ENCODE results near the gene FDPS. TPM values are rescaled to one million over a fixed set of nuclear protein-coding genes. Genes with fewer than 3 reads are reported as not detected.

FDPS gene
- total RNA-seq, 2 experiments from 2014 or later: 238 to 242 TPM

DNA sequence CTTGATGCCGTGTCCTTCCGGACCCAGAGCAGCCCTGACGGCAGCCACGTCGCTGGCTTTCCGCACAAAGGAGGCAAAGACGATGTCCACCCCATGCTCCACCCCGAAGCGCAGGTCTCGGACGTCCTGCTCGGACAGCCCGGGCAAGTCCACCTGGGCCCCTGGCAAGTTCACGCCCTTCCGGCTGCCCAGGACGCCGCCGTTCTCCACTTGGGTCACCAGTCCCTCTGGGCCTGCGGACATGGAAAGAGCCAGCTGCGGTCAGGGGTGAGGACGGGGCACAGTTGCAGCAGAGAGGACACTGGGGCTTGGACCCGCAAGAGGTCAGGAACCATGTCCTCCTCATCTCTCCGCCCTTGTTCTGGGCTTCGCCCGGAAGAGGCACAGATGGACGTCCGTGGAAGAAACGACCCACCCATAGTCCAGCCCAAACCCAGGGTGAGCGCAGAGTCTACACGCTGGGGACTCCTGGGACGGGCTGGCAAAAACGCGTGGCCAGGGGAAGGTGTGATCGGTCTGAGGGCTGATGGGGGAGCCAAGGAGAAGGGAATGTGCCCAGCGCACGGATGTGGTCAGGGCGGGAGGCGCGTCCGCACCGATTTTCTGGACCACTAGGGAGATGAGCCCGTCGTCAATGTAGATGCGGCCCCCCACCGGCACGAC lies 14.0 kb upstream of the FDPS start:
- ATAC-seq (ENCODE audit: low read depth): no peak
- Mint-ChIP-seq H3K36me3 (peaks cover 2% of the 10 kb centered on the region), H3K27ac (no peak overlapping the region), H3K27me3 (peaks cover 54% of the 10 kb centered on the region), H3K9me3 (no peaks in the 10 kb centered on the region), H3K4me3 (peak overlapping the region; percentile 58), H3K4me1 (peaks cover 12% of the 10 kb centered on the region)
- DNase-seq: no peak
- POLR2A ChIA-PET: no interaction called here

DNA sequence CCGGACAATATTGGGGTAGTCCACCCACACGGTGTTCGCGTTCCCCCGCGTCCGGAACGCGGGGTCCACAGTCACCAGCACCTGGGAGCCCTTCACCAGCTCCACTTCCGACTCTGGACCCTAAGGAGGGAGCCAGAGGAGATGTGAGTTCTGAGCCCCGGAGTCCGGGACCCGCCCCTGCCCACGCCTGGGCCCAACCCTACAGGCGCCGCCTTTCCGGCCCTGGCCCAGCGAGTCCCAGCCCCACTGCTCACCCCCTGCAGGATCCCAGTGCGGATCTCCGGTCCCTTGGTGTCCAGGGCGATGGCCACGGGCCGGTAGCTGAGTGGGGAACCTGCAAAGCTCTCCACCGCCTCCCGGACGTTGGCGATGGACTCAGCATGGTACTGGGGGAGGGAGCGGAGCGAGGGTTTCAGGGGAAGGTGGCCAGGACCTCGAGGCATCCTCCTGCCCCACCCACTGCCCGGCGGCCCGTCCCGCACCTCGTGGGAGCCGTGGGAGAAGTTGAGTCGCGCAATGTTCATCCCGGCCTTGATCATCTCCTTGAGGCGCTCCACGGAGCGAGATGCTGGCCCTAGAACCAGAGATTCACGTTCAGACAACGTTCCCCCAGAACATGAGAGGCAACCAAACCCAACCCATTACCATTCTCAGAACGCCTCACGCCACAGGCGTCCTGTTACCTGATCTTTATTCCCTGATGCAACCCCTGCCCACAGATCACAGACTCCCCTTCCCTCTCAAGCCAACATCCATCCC lies 13.3 kb upstream of the FDPS start:
- DNase-seq: no peak
- Mint-ChIP-seq H3K4me3 (no peak overlapping the region), H3K9me3 (no peaks in the 10 kb centered on the region), H3K36me3 (peaks cover 2% of the 10 kb centered on the region), H3K27me3 (peaks cover 51% of the 10 kb centered on the region), H3K27ac (peak overlapping the region; percentile 46), H3K4me1 (peaks cover 12% of the 10 kb centered on the region)
- ATAC-seq (ENCODE audit: low read depth): peak; percentile 48
- POLR2A ChIA-PET: no interaction called here

DNA sequence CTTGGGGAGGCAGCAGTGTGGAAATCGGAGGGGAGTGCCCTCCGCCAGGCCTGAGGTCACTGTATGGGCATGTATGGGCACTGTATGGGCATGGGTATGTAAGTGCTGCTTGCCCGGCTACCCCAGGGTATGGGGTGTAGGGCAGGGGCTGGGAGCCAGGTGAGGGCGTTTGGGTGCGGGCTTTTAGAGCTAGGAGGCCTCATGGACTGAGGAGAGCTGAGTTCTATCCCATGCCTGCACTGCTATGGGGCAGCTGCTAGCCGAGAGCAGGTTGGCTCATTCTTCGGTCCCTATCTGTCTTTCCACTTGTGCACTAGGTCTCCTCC lies 12.8 kb upstream of the FDPS start:
- H3K4me1 Mint-ChIP-seq: peaks cover 12% of the 10 kb centered on the region
- peaks cover 51% of the 10 kb centered on the region for H3K27me3 Mint-ChIP-seq
- no peaks in the 10 kb centered on the region for H3K9me3 Mint-ChIP-seq
- H3K36me3 Mint-ChIP-seq: peaks cover 2% of the 10 kb centered on the region
- DNase-seq (no peak), ATAC-seq (ENCODE audit: low read depth) (no peak)
- H3K27ac Mint-ChIP-seq: peak overlapping the region; percentile 46
- H3K4me3 Mint-ChIP-seq: no peak overlapping the region
- POLR2A ChIA-PET: no interaction called here

DNA sequence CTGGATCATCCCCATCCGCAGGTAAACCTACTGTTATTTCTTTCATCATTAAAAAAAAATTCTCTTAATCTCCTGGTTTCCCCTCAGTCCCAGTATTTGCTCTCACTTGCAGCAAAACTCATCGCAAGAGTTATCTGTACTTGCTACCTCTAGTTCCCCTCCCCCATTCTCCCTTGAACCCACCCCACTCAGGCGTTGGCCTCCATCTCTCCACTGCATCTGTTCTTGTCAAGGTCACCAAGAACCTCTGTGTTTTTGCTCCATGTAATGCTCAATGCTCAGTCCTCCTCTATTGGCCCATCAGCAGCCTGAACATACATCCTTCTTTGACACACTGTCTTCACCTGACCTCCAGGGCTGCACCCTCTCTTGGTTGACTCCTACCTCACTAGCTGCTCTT lies 12.0 kb upstream of the FDPS start:
- POLR2A ChIA-PET: no interaction called here
- H3K9me3 Mint-ChIP-seq: no peaks in the 10 kb centered on the region
- DNase-seq (no peak), ATAC-seq (ENCODE audit: low read depth) (no peak)
- H3K4me3 Mint-ChIP-seq: no peak overlapping the region
- peaks cover 51% of the 10 kb centered on the region for H3K27me3 Mint-ChIP-seq
- peaks cover 12% of the 10 kb centered on the region for H3K4me1 Mint-ChIP-seq
- no peak overlapping the region for H3K27ac Mint-ChIP-seq
- peaks cover 2% of the 10 kb centered on the region for H3K36me3 Mint-ChIP-seq

DNA sequence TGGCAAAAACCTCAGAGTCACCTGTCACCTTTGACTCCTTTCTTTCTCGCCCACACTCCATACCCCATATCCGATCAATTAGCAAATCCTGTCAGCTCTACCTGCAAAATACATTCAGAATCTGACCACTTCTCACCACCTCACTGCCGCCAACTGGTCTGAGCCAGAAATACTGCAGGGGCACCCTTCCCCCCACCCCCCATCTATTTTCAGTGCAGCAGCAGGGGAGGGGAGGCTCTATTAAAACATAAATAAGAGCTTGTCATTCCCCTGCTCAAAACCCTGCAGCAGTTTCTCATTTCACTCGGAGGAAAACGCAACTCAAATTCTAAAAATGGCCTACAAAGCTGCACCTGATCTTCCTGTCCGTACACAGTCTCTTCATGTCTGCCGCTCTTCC lies 11.3 kb upstream of the FDPS start:
- no peaks in the 10 kb centered on the region for H3K9me3 Mint-ChIP-seq
- DNase-seq (no peak), ATAC-seq (ENCODE audit: low read depth) (no peak)
- H3K27ac Mint-ChIP-seq: no peak overlapping the region
- H3K4me3 Mint-ChIP-seq: no peak overlapping the region
- peaks cover 12% of the 10 kb centered on the region for H3K4me1 Mint-ChIP-seq
- POLR2A ChIA-PET: interaction anchor here (0.5 kb wide), 1 partner anchor 429 kb away, joined by 4 read pairs; no protein-coding TSS in a partner anchor
- H3K36me3 Mint-ChIP-seq: peaks cover 2% of the 10 kb centered on the region
- peaks cover 46% of the 10 kb centered on the region for H3K27me3 Mint-ChIP-seq

DNA sequence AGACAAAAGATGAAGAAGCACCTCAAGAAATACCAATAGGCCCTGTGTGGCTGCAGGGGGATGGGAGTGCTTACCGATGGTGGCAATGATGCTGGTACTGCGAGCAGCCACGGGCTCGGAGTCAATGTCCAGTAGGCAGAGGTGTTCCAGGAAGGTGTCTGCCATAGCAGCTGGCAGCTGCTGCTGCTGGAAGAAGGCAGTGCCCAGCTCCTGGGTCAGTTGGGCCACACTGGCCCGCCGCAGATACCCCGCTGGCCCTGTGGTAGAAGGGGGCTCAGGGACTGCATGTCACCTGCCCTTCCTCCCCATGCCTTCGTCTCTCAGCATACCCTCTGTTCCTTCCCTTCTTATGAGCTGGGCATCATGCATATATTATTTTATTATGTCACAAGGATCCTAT lies 8.6 kb upstream of the FDPS start:
- Mint-ChIP-seq H3K4me3 (no peak overlapping the region), H3K27ac (no peak overlapping the region), H3K27me3 (peaks cover 22% of the 10 kb centered on the region), H3K9me3 (no peaks in the 10 kb centered on the region), H3K36me3 (no peaks in the 10 kb centered on the region), H3K4me1 (peaks cover 5% of the 10 kb centered on the region)
- ATAC-seq (ENCODE audit: low read depth) (no peak), DNase-seq (no peak)
- POLR2A ChIA-PET: no interaction called here

DNA sequence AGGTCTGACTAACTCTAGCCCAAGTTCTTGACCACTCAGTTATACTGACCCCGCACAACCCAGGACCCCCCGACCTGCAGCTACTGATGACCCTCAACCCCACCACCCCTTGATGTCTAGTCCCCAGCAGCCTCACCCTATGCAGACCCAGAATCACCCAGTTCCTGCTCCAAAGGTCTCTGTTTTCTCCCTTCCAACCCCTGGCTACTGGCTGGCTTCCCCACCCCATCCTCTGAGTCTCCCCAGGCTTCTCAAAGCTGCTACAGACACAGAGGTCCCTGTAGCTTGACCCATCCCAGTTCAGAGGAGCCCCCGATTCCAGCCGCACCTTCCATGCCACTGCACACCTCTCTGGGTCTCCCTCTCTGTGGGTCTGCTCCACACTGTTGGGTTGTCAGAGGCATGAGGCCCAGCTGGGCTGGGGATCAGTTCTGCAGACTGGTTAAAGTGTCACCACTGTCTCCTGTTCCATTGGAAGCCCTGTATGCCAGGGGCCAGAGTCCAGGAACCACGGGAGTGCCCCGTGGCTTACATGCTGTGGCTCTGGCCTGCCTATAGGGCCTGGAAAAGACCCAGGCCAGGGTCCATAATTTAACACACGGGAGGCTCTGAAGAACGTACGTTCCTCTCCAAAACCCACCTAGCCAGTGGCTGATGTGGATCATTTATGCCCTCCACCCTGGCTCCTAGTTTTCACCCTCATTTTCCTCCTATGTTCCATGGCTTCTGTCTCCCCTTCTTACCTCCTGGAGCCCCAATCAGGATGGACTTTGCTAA lies 7.9 kb upstream of the FDPS start:
- POLR2A ChIA-PET: no interaction called here
- ATAC-seq (ENCODE audit: low read depth) (no peak), DNase-seq (no peak)
- Mint-ChIP-seq H3K9me3 (no peaks in the 10 kb centered on the region), H3K27me3 (peaks cover 19% of the 10 kb centered on the region), H3K4me1 (peaks cover 3% of the 10 kb centered on the region), H3K36me3 (no peaks in the 10 kb centered on the region), H3K27ac (no peak overlapping the region), H3K4me3 (no peak overlapping the region)

DNA sequence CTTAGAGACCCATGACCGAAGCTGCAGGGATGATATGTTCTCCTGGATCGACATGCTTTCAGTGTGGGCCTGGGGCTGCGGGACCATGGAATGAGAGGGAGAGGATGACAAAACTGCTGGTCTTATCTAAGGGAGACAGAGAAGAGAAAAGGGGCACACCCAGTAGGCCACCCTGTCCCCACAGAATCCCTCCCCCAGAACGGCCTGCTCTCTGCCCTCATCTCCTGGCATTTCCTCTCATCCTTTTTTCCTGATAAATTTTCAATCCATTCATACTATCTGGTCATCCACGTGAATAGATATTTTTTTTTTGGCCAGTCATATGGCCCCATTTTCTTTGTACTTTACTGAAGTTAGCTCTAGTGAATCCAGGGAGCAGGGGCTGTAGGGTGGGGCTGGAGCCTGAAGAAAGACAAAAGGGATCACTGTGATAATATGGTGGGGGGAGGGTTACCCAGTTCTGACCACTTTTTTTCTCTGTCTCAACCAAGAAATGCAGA lies 7.3 kb upstream of the FDPS start, which contains the start of gene PKLR:
PKLR (minus strand) TSS at position 97 of the 500 bp plus-strand sequence; CDS start at position 54, 43 bp downstream.
- ATAC-seq (ENCODE audit: low read depth): no peak
- DNase-seq: no peak
- Mint-ChIP-seq H3K27ac (no peak within 1 kb of the TSS), H3K27me3 (peaks cover 12% of the 10 kb centered on the region), H3K36me3 (no peaks in the 10 kb centered on the region), H3K4me1 (peaks cover 4% of the 10 kb centered on the region), H3K9me3 (no peaks in the 10 kb centered on the region), H3K4me3 (no peak within 1 kb of the TSS)
- POLR2A ChIA-PET: no interaction called here

DNA sequence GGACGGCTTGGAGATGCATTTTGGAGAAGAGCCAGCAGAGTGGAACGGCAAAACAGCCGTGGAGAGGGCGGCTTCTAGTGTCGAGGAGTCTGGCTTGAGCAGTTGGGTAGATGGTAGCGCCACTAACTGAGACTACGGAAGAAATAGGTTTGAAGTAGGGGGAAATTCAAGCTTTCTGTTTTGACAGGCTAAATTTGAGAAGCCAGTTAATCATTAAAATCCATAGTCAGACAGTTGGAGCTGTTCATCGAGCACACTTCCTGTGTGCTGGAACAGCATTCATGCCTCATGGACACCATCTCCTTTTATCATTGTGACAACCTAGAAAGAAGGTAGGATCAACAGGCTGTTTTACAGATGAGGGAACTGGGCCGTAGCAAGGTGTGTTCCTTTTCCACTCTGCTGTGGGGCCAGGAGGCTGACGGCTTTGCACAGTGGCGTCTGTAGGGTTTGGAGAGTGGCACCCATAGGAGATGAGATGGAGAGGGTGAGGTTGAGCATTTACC lies 4.1 kb upstream of the FDPS start:
- peaks cover 1% of the 10 kb centered on the region for H3K4me1 Mint-ChIP-seq
- peaks cover 2% of the 10 kb centered on the region for H3K27me3 Mint-ChIP-seq
- POLR2A ChIA-PET: no interaction called here
- H3K27ac Mint-ChIP-seq: no peak overlapping the region
- no peaks in the 10 kb centered on the region for H3K9me3 Mint-ChIP-seq
- H3K36me3 Mint-ChIP-seq: no peaks in the 10 kb centered on the region
- no peak overlapping the region for H3K4me3 Mint-ChIP-seq
- DNase-seq (no peak), ATAC-seq (ENCODE audit: low read depth) (no peak)

DNA sequence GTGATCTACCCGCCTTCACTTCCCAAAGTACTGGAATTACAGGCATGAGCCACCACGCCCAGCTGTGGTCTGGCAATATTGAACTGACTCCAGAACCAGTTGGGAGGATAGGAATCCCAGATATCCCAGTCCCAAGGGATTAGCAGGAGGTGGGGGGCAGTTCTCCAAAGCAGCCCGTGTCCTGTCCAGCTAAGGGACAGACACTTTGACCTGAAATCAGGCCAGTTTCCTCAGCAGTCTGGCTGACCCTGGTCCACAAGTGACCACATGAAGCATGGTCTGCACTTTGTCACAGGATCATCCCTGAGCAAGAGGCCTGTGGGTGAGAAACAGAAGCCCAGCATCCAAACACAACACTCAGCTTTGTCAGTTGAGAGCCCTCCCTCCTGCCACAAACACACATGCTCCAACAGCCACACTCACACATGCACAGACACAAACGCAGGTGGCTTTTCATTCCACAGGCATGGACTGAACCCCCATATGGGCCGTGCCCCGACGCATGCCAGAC lies 2.7 kb upstream of the FDPS start:
- DNase-seq (no peak), ATAC-seq (ENCODE audit: low read depth) (no peak)
- H3K27me3 Mint-ChIP-seq: peaks cover 2% of the 10 kb centered on the region
- H3K4me3 Mint-ChIP-seq: no peak overlapping the region
- H3K27ac Mint-ChIP-seq: peak overlapping the region; percentile 48
- no peaks in the 10 kb centered on the region for H3K9me3 Mint-ChIP-seq
- POLR2A ChIA-PET: interaction anchor here (1.1 kb wide), 1 partner anchor 33 kb away, joined by 3 read pairs; the partner anchor contains the start of gene CLK2
- peaks cover 9% of the 10 kb centered on the region for H3K4me1 Mint-ChIP-seq
- H3K36me3 Mint-ChIP-seq: peaks cover 4% of the 10 kb centered on the region

DNA sequence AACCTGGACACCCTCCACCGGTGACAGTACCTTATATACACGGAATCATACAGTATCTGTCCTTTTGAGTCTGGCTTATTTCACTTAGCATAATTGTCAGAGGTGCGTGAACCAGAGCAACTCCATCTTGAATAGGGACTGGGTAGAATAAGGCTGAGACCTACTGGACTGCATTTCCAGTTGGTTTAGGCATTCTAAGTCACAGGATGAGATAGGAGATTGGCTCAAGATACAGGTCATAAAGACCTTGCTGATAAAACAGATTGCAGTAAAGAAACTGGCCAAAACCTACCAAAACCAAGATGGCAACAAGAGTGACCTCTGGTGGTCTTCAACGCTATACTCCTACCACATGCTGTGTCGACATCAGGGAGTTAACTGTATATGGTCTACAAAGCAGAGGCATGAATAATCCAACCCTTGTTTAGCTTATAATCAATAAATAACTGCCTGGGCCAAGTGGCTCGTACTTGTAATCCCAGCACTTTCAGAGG lies 1.4 kb upstream of the FDPS start:
- H3K36me3 Mint-ChIP-seq: peaks cover 15% of the 10 kb centered on the region
- no peak for ATAC-seq (ENCODE audit: low read depth)
- H3K27ac Mint-ChIP-seq: peak overlapping the region; percentile 99
- no peaks in the 10 kb centered on the region for H3K9me3 Mint-ChIP-seq
- POLR2A ChIA-PET: interaction anchor here (0.6 to 1.5 kb wide), 4 partner anchors 15 to 80 kb away, joined by 3 to 22 read pairs (median 3); partner anchors contain the start of gene RUSC1
- DNase-seq: no peak
- H3K27me3 Mint-ChIP-seq: peaks cover 2% of the 10 kb centered on the region
- peak overlapping the region; percentile 33 for H3K4me3 Mint-ChIP-seq
- H3K4me1 Mint-ChIP-seq: peaks cover 20% of the 10 kb centered on the region

DNA sequence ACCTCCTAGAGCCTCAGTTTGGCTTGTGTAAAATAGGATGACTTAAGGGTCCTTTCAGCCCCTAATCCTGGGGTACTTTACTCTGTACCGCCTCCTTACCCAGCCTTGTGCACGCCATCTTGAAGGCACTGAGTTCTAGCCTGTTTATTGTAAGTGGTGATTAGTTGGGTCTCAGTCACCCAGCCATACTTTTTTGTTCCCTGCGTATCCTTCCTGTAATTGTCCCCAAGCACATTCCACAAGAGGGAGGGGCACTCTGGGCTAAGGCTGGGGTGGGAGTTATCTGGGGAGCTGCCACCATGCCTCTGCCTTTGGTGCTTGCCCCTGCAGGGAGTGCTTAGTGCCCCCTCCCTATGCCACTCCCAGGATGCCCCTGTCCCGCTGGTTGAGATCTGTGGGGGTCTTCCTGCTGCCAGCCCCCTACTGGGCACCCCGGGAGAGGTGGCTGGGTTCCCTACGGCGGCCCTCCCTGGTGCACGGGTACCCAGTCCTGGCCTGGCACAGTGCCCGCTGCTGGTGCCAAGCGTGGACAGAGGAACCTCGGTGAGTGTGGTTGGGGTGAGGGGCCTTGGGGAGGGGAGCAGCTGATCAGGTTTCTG lies 856 bp downstream of the FDPS start:
- peaks cover 26% of the 10 kb centered on the region for H3K4me1 Mint-ChIP-seq
- H3K4me3 Mint-ChIP-seq: peak overlapping the region; percentile 98
- ATAC-seq (ENCODE audit: low read depth): no peak
- peaks cover 28% of the 10 kb centered on the region for H3K36me3 Mint-ChIP-seq
- no peak for DNase-seq
- no peaks in the 10 kb centered on the region for H3K27me3 Mint-ChIP-seq
- no peaks in the 10 kb centered on the region for H3K9me3 Mint-ChIP-seq
- peak overlapping the region; percentile 99 for H3K27ac Mint-ChIP-seq
- POLR2A ChIA-PET: interaction anchor here (0.6 to 2.1 kb wide), 2 partner anchors 14 to 52 kb away, joined by 3 to 6 read pairs; no protein-coding TSS in a partner anchor
